Measurements from ENCODE around the gene RNF4. TPM values are rescaled to one million over a fixed set of nuclear protein-coding genes. Genes with fewer than 3 reads are reported as not detected.

The RNF4 gene
- total and polyA plus RNA-seq, 10 of the 15 experiments (the other 5 are each of a cell fraction or from before 2014, with no cell fraction given) = 34.9 to 145 (median 76.1) TPM

DNA sequence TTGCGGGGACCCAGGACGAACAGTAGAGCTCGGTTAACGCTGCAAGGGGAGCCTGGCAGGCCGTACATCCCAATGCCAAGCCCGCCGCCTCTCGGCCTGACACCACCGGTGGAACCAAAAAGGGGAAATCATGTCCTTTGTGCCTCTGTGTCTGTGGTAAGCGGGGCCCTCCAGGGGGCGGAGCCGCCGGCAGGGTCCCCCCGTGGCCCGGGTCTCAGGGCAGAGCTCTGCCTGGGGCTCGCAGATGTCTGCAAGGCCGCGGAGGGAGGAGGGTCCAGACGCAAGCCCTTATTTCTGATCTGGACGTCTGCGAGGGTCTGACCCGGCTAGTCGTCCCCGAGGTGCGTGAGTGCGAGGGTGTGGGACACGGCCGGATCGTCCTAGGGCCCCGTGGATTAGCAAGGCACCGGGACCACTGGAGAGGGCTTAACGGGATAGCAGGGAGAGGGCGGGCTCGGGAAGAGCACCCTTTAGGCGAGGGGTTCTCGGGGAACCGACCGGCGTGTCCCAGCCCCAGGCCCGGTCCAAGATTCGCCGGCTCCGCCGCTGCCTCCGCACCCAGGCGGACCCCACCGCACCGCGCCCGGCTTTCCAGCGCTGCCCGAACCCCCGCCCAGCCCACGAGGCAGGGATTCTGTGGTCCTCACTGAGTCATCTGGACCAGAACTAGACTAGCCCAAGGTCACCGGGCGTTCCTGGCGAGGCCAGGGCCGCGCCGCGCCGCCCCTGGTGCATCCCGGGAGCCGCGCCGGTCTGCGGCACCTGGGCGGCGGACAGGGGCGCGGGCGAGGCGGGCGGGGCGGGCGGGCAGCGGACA is 66.7 kb downstream of the RNF4 start (continued):
- TF ChIP-seq, protein P1, sequence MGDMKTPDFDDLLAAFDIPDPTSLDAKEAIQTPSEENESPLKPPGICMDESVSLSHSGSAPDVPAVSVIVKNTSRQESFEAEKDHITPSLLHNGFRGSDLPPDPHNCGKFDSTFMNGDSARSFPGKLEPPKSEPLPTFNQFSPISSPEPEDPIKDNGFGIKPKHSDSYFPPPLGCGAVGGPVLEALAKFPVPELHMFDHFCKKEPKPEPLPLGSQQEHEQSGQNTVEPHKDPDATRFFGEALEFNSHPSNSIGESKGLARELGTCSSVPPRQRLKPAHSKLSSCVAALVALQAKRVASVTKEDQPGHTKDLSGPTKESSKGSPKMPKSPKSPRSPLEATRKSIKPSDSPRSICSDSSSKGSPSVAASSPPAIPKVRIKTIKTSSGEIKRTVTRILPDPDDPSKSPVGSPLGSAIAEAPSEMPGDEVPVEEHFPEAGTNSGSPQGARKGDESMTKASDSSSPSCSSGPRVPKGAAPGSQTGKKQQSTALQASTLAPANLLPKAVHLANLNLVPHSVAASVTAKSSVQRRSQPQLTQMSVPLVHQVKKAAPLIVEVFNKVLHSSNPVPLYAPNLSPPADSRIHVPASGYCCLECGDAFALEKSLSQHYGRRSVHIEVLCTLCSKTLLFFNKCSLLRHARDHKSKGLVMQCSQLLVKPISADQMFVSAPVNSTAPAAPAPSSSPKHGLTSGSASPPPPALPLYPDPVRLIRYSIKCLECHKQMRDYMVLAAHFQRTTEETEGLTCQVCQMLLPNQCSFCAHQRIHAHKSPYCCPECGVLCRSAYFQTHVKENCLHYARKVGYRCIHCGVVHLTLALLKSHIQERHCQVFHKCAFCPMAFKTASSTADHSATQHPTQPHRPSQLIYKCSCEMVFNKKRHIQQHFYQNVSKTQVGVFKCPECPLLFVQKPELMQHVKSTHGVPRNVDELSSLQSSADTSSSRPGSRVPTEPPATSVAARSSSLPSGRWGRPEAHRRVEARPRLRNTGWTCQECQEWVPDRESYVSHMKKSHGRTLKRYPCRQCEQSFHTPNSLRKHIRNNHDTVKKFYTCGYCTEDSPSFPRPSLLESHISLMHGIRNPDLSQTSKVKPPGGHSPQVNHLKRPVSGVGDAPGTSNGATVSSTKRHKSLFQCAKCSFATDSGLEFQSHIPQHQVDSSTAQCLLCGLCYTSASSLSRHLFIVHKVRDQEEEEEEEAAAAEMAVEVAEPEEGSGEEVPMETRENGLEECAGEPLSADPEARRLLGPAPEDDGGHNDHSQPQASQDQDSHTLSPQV (IDR thresholded peaks at IDR 0.05) = no peak
- TF ChIP-seq DPF2 (IDR thresholded peaks at IDR 0.05) (0 out of 2 replicates have a peak, but pooled peaks have one; percentile 67), BRCA1 (IDR thresholded peaks at IDR 0.05; ENCODE audit: low read depth, low read length) (no peak), IKZF1 (conservative IDR thresholded peaks at IDR 0.05) (0 out of 2 replicates have a peak, but pooled peaks have one; percentile 34), CHD4 (IDR thresholded peaks at IDR 0.05) (no peak), RUNX3 (IDR thresholded peaks at IDR 0.05; ENCODE audit: low read length) (peak; percentile 54), LARP7 (IDR thresholded peaks at IDR 0.05) (peak; percentile 58; the same call in 1 of the 2 replicates), SUPT20H (IDR thresholded peaks at IDR 0.05; ENCODE audit: borderline replicate concordance, control insufficient read depth, low read depth, low read length) (no peak)

Data from GM12878 (cell line).